ENCODE measurements around the gene DYNLL1.

- TF ChIP-seq CTCF (conservative IDR thresholded peaks at IDR 0.05; ENCODE audit: low read depth, low read length), result no peak
- TF ChIP-seq EZH2 (IDR thresholded peaks at IDR 0.05; ENCODE audit: borderline replicate concordance, low read depth, low read length, poor library complexity, severe bottlenecking), result no peak
Observed at GRCh38 chr12:120480211-120480610, 15.7 kb upstream of the DYNLL1 start.
